Measurements from ENCODE around the gene ALKAL2. TPM values are rescaled to one million over a fixed set of nuclear protein-coding genes. Genes with fewer than 3 reads are reported as not detected.
A peak's percentile ranks its signal among the peaks of the same experiment; 100 is the strongest.

Gene ALKAL2
- total RNA-seq, 1 donor from 2014 or later = 6.7 TPM

GRCh38 chr2:238431-238830 is 49.5 kb downstream of the ALKAL2 start:
- ATAC-seq (no peak), DNase-seq (no peak)
- Histone ChIP-seq H3K27me3 (ENCODE audit: low read depth) (no peaks in the 10 kb centered on the region), H3K4me1 (no peaks in the 10 kb centered on the region), H3K9me3 (no peaks in the 10 kb centered on the region), H3K36me3 (peaks cover 39% of the 10 kb centered on the region), H3K4me3 (no peak overlapping the region), H3K27ac (no peak overlapping the region)
- intact Hi-C loops (cut with DNase I) = no loop called here
- TF ChIP-seq, protein P1, sequence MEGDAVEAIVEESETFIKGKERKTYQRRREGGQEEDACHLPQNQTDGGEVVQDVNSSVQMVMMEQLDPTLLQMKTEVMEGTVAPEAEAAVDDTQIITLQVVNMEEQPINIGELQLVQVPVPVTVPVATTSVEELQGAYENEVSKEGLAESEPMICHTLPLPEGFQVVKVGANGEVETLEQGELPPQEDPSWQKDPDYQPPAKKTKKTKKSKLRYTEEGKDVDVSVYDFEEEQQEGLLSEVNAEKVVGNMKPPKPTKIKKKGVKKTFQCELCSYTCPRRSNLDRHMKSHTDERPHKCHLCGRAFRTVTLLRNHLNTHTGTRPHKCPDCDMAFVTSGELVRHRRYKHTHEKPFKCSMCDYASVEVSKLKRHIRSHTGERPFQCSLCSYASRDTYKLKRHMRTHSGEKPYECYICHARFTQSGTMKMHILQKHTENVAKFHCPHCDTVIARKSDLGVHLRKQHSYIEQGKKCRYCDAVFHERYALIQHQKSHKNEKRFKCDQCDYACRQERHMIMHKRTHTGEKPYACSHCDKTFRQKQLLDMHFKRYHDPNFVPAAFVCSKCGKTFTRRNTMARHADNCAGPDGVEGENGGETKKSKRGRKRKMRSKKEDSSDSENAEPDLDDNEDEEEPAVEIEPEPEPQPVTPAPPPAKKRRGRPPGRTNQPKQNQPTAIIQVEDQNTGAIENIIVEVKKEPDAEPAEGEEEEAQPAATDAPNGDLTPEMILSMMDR (IDR thresholded peaks at IDR 0.05) = no peak

DNA sequence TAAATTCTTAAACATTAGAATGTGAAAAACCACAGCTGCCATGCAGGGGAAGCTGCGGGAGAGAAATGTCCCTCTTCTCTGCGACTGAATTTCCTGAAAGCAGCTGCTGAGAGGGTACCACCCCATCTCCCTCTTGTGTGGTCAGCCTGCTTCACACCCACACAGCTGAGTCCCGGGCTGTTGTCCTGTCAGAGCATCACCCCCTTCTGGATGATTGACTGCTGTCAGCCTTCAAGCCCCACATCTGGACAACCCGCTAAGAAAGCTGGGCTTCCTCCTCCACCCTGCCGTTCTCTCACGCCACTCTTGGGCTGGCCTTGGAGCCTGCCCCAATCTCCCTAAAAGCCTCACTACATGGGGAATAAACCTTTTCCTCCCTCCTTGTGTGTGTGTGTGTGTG is 50.0 kb downstream of the ALKAL2 start:
- H3K4me1 ChIP-seq = no peaks in the 10 kb centered on the region
- H3K27ac ChIP-seq = no peak overlapping the region
- H3K36me3 ChIP-seq = peaks cover 41% of the 10 kb centered on the region
- ATAC-seq = peak in 1 of 2 donors; percentile 42
- TF ChIP-seq, protein P1 (IDR thresholded peaks at IDR 0.05) = no peak
- H3K4me3 ChIP-seq = no peak overlapping the region
- intact Hi-C loops (cut with DNase I) = no loop called here
- H3K9me3 ChIP-seq = no peaks in the 10 kb centered on the region
- no peak for DNase-seq
- H3K27me3 ChIP-seq (ENCODE audit: low read depth) = no peaks in the 10 kb centered on the region

DNA sequence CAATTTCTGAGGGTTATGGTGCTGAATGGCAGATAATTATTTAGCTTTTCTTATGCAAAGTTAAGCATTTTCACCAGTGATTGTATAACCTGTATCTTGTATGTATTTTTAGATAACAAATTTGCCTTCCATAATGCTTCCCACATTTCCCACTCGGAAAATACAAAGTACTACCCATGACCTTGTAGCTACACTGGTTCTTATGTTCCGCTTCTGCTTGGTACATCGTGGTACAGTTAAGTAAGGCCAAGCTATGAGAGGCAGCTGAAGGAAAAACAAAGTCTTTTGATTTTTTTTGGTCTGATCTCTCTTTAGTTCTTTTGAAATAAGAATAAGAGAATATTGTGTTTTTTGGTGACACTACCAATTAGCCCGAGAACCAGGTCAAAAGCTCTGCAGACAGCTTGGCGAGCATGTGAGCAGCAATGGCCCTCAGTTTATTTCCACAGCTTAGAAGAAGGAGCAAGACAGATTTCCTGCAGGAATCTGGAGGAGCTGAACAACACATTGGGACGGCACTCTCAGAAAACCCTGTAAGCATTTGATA is 50.8 kb downstream of the ALKAL2 start:
- ATAC-seq (no peak), DNase-seq (no peak)
- Histone ChIP-seq H3K27ac (no peak overlapping the region), H3K36me3 (peaks cover 37% of the 10 kb centered on the region), H3K9me3 (no peaks in the 10 kb centered on the region), H3K4me3 (no peak overlapping the region), H3K27me3 (ENCODE audit: low read depth) (no peaks in the 10 kb centered on the region), H3K4me1 (no peaks in the 10 kb centered on the region)
- TF ChIP-seq, protein P1 (IDR thresholded peaks at IDR 0.05) = no peak
- intact Hi-C loops (cut with DNase I) = no loop called here

DNA sequence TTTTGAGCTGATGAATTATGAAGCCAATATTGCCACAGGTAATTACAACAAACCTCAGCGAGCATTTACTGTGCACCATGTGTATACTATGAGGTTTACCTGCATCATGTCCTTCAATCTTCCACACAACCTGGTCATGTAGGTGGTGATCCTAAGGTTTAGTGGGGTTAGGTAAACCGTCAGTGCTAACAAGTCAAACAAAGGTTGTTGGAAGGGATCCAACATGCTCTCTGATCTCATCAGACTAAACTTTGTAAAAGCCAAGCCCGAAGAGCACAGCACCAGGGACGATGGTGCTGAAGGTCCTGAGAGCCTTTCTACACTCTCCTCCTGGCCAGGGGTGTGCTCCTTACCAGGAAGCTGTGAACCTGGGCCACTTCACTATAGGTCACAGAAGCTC is 53.5 kb downstream of the ALKAL2 start:
- ATAC-seq = no peak
- no peak for DNase-seq
- Histone ChIP-seq H3K4me3 (no peak overlapping the region), H3K36me3 (peaks cover 39% of the 10 kb centered on the region), H3K27me3 (ENCODE audit: low read depth) (no peaks in the 10 kb centered on the region), H3K4me1 (no peaks in the 10 kb centered on the region), H3K27ac (no peak overlapping the region), H3K9me3 (no peaks in the 10 kb centered on the region)
- TF ChIP-seq, protein P1 (IDR thresholded peaks at IDR 0.05) = no peak
- intact Hi-C loops (cut with DNase I) = no loop called here

DNA sequence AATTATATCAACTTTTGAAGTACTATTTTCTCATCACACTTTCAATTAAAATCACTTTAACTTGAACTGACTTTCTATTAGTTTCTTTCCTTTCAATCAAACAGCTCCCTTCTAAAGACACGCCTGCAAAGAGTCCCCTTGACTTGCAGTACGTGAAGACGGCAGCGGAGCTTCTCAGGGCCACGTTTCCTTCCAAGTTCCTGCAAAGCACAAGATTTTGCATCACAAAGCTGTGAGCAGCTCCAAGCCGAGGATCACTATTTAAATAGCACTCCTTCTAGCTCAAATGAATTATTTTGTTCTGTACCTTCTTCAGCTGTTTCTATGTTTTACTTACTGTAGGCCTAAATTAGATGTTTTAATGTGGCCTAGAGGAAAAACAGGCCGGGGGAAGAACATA is 54.9 kb downstream of the ALKAL2 start:
- H3K9me3 ChIP-seq = no peaks in the 10 kb centered on the region
- intact Hi-C loops (cut with DNase I) = no loop called here
- TF ChIP-seq, protein P1 (IDR thresholded peaks at IDR 0.05) = no peak
- DNase-seq (no peak), ATAC-seq (no peak)
- H3K27ac ChIP-seq = no peak overlapping the region
- H3K4me1 ChIP-seq = no peaks in the 10 kb centered on the region
- H3K36me3 ChIP-seq = peaks cover 33% of the 10 kb centered on the region
- no peak overlapping the region for H3K4me3 ChIP-seq
- no peaks in the 10 kb centered on the region for H3K27me3 ChIP-seq (ENCODE audit: low read depth)

Data from lower lobe of right lung (tissue), 2 donors.